GM19395 (cell line): Measurements from ENCODE around the gene ALDH1A1.

Experiments
- ATAC-seq: cut with Tn5 transposase; IDR thresholded peaks from one replicate; pipeline ENCODE4 v1.9.1; 2021; ENCODE audit warnings: mild to moderate bottlenecking, moderate library complexity; ENCODE audit not compliant: unreplicated experiment

Gene ALDH1A1

DNA sequence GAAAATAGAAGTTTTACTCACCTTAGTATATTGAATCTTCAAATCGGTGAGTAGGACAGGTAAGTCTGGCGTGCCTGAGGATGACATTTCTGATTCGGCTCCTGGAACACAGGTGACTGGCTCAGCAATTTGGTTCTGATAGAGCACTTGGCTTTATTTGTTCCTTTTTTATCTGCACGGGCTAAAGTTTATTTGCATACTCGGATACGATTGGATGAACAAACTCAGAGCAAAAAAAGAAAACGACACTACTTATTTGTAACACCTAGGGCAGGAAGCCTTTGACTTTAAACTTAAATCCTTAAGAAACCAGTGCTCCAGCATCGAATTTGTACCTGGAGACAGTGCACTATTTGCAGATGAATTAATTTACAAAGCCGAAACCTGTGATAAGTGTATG lies at the start of gene ALDH1A1:
Gene ALDH1A1 (minus strand): TSS at position 140 of the 400 bp plus-strand sequence. CDS start 53 bp downstream, at position 87.
- no peak for ATAC-seq

DNA sequence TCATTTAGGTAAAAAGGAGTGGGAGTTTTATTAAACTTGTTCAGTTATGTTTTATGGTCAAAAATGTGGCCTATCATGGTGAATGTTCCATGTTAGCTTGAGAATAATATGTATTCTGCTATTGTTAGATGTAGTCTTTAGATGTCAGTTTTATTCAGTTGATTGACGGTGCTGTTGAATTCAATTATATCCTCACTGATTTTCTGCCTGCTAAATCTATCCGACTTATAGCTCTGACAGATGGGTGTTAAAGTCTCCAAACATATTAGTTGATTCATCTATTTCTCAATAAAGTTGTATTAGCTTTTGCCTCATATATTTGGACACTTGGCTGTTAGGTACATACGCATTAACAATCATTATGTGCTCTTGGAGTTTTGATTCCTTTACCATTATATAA lies 49.0 kb upstream of the ALDH1A1 start:
- ATAC-seq = no peak

DNA sequence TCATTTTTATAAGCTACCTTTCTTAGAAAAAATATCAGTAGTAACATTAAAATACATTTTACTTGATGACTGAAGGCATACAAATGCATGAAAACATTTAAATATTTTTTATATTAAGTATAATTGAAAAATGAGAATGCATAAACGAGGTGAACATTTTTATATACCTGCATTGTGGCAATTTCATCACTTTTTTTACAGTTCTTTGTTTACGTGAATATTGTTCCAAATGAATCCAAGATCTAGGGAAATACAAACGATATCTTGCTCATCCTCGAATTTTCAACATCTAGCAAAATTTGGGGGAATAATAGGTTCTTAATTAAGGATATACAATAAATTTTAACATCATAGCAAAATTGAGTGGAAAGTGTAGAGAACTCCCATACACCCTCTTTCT lies 45.5 kb upstream of the ALDH1A1 start:
- no peak for ATAC-seq

DNA sequence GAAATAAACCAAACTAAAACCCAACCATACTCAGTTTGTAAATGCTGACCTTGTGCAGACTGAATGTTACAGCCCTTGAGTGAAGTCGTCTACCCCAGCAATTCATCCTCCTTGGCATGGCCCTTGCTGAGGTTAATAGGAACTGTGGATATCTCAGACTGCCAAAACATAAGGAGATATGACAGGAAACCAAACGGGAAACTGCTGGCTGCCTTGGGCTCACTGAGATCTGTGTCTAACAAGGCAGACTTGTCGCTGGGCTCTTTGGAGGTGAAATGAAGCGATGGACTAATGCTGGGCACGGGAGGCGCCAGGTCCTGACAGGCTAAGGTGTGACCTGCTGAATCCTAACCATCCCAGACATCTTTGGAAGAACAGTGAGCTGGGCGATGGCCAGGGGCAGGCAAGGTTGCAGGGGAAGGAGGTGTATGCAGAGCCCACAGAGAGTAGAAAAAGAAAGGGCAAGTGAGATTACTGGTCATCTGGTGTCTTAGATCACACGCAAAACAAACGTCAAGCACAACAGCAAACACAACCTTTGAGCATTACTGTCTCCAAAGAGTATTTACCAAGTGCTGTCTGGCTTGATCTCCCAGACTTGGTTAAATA lies 44.6 kb upstream of the ALDH1A1 start:
- no peak for ATAC-seq

DNA sequence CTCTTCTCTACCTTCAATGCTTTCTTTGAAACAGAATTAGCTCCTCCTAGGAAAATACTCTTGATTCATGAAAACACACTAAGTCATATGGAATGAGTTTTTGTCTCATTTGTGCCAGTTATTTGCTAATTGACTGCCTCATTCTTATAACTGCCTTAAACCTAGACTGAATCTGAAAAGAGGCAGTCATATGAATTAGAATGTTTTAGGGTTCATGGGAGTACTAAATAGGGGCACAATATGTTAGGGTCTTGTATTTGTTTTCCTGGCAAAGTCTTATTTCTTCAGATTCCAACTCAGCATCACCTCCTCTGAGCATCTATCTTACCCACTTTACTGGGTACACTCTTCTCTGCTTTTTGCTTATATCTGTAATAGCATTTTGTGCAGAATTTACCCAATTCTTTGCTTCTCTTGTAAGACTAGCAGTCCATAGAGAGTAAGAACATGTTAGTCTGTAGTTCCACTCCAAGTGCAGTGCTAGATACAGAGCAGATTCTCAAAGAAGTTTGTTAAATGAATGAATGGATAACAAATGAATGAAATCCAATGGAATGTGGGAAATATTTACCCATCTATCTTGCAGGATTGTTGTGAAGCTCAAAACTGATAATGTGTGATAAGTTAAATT lies 43.9 kb upstream of the ALDH1A1 start:
- ATAC-seq = no peak

DNA sequence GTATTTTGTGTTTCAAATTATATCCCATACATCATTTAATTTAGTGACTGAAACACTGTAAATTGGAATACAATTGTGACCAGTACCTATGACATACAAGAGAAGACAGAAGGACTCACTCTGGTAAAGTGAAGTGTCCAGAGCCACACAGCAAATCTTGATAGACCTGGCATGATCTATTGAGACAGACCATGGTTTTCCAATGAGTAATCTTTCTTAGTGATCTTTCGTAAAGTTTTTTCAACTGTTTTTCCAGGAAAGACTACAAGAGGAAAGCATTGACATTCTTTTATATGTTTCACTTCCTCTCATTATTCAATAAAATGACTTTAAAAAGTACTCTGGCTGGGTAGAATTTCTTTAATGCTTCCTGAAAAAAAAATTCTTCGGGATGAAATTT lies 43.3 kb upstream of the ALDH1A1 start:
- no peak for ATAC-seq

DNA sequence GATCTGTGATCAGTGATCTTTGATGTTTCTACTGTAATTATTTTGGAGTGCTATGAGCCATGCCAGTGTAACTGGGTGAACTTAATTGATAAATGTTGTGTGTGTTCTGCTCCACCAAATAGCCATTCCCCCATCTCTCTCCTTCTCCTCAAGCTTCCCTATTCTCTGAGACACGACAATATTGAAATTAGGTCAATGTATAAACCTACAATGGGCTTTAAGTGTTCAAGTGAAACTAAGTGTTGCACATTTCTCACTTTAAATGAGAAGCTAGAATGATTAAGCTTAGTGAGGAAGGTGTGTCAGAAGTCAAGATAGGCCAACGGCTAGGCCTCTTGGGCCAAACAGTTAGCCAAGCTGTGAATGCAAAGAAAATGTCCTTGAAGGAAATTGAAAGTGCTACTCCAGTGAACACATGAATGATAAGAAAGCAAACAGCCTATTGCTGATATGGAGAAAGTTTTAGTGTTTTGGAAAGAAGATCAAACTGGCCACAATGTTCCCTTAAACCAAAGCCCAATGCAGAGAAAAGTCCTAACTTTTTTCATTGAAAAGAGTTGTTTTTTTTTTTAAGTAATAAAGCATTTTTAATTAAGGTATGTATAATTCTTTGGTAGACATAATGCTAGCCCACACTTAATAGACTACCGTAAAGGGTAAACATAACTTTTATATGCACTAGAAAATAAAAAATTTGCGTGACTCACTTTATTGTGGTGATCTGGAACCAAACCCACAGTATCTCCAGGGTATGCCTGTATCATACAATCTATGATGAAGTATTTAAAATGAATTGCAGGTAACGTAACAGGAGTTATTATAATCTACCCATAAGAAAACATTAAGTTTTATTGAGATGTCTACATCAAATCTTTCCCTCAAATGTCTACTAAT lies 42.5 kb upstream of the ALDH1A1 start:
- no peak for ATAC-seq

DNA sequence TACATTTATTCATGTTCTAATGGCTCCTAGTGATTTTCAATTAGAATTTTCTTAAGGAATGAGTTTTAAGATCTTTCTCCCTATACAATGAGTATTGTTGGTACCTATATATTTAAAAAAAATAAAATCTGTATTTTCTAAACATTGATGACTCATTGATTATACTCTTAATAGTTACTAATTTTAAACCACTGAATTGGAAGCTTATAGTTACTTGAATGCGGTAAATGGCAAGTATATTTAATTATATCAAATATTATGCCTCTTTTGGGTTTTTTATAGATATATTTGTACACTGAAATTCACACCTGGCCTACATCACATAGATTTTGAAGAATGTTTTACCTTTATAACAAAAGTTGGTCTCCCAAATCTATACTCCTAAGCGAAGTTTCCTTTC lies 38.9 kb upstream of the ALDH1A1 start:
- no peak for ATAC-seq

DNA sequence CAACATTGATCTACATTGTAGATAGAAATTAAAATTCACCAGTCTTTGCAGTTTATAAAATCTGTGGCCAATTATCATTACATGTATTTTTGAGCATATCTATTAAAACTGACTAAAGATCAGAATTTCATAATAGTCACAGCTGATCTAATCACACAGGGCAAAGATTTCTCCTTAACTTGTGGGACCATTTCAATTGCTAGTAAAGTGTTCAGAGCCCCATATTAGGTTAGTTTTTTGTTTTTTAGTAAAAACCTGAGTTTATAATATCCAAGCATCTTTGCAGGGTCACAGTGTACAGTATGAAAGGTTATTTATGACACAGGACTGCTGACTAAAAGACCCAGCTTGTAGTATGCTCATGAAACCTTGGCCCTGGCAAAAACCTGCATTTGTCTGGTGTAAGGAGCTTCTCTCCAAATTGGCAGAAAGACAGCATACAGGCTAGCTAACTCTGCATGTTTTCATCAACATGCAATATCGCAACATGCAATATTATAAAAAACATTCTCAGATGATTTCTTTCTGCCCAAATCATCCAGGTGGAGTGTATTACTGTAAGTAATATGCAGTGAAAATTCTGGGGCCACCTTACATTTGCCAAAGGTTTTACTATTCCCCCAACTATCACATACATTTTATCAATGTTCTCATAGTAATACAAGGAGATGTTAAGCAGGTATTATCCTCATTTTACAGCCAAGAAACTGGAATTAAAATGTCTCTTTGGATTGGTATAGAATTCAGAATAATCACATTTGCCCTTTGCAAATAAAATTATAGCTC lies 37.7 kb upstream of the ALDH1A1 start:
- no peak for ATAC-seq

DNA sequence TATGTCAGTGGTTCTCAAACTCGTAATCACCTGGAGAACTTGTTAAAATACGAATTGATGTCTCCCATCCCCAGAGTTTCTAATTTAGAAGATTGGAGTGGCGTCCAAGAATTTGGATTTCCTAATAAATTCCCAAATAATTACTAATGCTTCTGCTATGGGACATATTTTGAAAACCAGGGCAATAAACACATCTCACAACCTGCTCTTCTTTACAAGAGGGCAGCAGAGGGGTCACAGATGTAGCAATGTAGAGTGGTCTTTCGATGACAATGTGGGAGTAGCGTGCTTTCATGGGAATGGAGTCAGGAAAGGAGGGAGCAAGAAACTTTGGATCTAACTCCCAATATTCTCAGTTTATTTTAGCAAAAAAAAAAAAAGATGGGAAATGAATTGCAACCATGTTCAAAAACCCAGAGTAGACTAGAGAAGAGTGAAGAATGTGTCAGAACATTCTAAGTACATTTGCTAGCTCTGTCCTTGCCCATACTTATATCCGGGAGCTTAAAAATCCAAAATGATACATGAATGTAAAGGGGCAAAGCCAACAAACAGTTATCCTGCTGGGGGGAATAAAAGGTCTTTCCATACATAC lies 33.8 kb upstream of the ALDH1A1 start:
- ATAC-seq = no peak

DNA sequence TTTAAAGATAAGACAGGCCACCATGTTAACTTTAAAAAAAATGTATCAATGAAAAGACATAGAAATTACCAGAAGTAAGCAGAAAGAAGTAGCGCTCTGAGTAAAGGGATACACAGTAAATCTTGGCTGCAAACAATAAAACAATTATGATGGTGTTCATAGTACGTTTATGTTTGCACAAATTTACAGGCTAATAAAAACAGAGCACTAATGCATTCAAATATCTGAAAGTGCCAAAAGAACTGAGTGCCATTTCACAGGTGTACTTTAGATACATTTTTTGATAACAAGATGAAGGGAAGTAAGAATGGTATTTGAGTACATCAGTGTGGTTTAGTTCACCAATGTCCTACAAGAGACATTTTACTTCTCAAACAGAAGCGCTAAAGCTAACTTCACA lies 32.9 kb upstream of the ALDH1A1 start:
- no peak for ATAC-seq

DNA sequence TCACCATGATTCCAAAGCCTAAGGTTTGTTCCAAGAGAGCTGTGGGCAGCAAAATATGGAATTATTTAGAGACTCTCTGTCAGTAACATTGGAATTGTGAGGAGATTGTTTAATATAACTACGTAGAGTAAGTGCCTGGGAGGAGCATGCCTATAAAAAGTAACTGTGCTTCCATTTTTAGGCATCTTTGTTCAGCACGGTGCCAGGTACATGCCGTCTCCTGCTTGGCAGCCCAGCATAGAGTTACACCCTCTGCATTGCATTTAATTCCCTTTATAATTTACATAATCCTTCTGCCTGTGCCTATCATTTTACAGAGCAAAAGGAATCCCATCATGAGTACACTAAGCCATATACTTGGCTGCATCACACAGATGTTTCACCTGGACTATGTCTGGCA lies 32.1 kb upstream of the ALDH1A1 start:
- no peak for ATAC-seq

DNA sequence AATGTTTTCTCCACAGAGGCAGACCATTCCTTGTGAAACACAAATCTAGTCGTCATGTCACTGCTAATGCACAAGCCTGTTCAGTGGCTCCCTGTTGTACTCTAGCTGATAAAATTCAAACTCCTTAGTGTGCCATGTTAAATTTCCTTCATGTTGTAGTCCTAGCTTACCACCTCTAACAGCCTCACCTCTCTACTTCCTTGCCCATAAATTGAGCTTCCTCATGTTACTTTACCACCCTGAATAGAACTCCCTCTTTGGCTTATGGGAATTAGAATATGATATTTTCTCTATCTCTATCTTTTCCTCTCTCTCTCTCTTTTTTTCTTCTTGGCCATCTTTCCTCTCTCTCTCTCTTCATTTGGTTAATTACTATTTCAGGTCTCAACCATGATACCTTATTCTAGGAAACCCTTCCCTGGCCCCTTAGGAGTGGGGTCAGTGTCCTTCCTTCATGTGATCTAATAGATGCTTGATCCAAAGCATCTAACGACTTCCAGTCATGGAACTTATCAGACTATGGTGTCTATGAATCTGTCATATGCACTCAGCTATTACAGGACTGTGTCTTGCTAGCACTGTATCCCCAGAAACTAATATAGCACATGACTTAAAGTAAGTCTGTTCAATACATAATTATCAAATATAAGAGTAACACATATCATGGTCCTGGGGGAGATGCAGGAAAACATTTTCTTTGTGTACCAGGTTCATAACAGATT lies 31.5 kb upstream of the ALDH1A1 start:
- no peak for ATAC-seq

DNA sequence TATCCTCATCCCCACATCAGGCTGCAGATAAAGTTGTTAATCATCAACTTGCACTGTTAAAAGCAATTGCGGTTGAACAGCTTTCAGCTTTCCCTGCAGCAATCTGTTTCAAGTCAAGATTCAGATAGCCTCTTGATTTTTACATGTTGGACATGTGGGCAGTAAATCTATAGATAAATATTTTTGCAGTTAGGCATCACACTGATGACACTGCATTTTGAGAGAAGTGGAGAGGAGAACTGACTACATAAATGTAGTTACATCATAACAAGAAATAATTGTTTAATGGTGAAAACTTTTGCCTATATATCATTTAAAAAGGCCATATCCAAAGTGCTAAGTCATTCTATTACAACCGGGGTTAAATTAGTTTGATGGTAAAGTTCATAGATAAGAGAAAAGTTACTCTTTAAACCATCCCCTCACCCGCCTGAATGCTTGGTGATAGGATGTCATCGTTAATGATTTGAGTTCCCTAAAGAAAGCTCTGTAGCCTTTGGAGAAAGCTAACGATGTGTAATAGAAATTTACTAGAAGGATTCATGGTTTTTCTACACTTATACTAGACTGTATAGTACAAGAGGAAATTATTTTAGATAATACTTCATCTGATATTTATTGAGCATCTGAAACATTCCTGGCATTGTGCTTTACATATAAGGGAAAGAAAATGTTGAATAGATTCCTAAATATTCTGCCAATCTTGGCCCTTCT lies 30.8 kb upstream of the ALDH1A1 start:
- no peak for ATAC-seq

DNA sequence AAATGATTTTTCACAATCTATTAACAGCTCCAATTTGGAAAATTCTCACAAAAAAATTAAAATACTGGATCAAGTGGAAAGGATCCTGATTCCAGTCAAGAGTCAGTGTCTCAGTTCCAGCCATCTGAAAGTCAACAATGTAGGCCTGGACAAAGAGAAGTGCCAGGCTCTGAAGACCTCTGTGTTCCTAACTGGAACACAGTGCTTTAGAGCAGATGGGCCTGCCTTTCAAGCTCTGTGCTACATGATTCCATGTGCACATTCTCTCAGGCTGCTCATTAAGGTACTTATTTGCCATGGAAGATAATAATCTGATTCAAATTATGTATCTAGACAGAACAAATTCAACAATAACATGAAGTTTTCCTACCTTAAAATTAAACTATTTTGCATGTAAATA lies 30.2 kb upstream of the ALDH1A1 start:
- ATAC-seq = no peak

DNA sequence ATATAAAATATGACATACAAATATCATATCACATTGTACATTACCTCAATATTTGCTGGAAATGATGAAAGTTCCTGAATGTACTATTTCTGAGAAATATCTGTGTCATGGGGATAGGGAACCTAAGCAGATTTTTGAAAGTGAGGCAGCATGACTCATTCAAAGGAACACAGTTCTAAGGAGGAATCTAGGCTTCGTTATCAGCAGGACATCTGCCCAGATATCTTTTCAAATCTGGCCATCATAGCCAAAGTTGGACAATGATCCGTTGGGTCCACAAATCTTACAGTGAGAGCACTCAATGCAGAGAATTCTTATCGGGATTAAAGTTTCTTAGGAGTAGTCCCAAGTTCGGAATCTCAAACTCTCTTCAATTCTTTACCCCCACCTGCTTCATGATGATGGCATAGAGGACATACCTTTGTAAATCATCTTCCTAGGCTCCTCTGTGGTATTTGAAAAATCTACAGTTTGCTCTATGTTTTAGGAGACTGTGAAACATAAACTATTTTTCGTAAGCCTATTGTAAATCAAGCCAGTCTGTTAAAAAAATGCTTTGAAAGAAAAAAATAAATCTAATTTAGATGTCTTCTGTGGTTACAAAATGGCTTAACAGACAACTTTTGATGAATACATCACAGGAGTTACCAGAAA lies 29.4 kb upstream of the ALDH1A1 start:
- ATAC-seq = no peak

DNA sequence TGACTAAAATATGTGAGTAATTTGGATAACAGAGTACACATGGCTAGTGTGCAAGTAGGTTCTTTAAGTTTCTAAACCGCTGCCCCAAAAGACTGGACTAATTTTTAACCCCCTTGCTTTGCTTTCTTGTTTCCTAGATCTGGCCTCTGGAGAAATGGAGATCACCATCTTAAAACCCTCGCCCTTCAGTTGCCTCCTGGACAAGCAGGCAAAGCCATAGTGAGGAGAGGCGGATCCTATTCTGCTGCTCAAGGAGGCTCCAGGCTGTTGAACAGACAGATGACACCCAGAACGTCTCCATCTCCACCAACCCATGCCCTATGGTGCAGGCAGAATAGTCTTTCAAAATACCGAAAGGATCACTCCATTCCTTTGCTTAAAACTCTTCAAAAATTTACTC lies 28.6 kb upstream of the ALDH1A1 start:
- ATAC-seq = no peak

DNA sequence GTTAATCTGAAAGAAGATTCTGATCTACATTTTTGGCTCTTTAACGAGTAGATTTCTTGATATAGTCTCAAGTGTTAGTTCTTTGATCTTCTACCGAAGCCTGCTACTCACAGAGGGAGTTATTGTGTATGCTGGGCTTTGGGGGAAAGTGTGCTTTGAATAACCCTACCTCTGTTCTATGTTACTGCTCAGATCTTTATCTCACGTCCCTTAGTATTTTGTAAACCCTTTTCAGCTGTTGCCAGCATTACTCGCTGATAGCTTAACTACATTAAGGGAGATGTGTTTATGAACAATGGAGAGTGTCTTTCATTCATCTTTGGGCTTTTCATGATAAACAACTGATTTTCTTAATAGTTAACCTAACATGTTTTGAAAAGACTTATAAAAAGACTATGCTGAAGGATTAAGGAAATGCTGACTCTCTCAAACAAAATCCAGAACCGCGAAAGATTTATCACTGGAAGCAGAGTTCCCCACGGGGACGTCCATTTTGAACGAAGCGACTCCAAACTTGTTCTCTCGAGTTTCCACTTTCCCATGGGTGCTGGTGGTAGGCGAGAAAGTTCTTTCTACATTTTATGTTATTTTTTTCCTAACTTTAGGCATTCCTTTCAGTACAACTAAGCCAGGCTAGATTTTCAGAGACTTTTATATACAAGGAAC lies 27.9 kb upstream of the ALDH1A1 start:
- ATAC-seq = no peak

DNA sequence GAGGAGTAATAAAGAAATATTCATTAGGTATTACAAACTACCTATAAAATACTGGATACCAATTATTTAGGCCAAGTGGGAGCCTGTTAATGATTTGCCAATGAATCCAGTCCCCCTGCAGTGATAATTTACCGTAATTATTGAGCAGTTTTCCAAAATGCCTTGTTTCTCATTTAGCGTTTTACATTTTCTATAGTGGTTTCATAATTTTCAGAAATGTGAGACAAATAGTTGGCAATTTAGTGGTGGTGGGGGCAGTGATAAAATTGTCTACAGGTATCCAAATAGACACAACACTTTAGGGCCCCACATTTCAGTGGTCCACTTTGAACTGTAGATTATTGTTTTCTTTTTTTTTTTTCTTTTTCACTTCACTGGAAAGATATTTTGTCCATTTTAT lies 27.3 kb upstream of the ALDH1A1 start:
- ATAC-seq = no peak
